Activated T-cell treated with anti-CD3 and anti-CD28 coated beads for 4 hours (primary cell): ENCODE measurements around the gene ITGA2.
A peak's percentile ranks its signal among the peaks of the same experiment; 100 is the strongest.
"Not testable (repeated sequence)": the region's sequence is repeated elsewhere in the genome, so short reads cannot be mapped to it uniquely, and the experiment has no call there.

ENCODE experiments used
- DNase-seq: peaks from one replicate; pipeline ENCODE4 v3.0.0-alpha.2; 2020

ITGA2 gene

DNA sequence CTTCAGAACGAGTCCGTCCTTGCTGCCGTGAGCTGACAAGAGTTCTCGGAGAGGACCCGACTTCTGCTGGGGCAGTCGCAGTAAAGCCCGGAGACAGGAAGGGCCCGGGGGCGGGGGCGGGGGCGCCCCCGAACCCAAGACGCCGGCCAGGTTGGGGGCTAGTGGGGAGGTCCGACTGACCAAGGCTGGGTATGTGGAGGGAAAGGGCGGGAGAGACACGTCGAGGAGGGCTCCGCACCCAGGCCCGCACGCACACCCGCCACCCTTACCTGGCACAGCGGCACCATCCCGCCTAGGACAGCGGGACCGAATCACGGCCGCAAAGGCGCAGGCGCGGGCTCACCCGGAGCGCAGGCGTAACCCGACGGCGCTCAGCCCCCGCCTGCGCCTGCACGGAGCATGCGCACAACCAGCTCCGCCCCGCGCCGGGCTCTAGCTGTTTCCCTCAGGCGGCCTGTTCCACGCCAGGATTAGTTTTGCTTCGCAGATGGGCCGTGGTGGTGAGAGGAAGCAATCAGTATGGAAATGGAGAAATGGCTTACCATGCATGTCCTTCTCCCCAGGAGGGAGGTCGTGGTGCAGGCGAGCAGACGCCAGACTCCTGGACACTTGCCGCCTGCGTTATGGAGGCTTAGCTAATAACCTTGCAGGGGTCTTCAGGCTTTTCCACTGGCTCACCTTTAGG is 120.4 kb downstream of the ITGA2 start, which contains the start of gene MOCS2:
Gene MOCS2 (minus strand): TSS at position 315 of the 685 bp plus-strand sequence. CDS start 2,583 bp downstream, outside the sequence.
- peak; percentile 85 for DNase-seq

DNA sequence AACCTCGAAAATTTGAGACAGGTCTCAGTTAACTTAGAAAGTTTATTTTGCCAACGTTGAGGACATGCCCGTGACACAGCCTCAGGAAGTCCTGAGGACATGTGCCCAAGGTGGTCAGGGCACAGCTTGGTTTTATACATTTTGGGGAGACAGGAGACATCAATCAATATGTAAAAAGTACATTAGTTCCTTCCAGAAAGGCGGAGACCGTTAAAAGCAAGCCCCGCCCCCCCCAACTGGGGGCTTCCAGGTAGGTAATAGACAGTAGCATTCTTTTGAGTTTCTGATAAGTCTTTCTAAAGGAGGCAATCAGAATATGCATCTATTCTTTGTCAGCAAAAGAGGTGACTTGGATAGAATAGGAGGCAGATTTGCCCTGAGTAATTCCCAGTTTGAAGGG is 121.0 kb downstream of the ITGA2 start:
- no peak for DNase-seq

DNA sequence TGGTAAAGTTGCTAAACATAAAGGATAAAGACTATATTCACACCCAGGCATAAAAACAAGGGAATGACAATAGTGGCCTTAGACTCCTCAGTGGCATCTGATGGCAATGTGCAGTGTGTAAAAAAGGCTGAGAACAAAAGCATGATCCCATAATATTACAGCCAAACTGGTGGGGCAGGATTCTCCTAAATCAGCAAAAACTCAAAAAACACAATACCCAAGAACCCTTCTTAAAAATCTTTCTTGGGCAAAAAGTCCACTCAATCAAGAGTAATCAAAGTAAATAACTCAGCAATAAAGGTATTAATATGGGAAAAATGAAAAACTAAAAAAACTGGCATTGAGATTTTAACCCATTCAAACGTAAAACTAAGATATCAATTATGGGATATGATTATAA is 122.0 kb downstream of the ITGA2 start:
- no peak for DNase-seq

DNA sequence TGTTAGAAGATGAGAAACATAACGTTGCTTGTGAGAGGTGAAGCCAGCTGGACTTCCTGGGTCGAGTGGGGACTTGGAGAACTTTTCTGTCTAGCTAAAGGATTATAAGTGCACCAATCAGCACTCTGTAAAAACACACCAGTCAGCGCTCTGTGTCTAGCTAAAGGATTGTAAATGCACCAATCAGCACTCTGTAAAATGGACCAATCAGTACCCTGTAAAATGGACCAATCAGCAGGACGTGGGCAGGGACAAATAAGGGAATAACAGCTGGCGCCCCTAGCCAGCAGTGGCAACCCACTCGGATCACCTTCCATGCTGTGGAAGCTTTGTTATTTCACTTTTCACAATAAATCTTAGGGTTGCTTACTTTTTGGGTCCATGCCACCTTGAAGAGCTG is 123.2 kb downstream of the ITGA2 start:
- not testable (repeated sequence) for DNase-seq

DNA sequence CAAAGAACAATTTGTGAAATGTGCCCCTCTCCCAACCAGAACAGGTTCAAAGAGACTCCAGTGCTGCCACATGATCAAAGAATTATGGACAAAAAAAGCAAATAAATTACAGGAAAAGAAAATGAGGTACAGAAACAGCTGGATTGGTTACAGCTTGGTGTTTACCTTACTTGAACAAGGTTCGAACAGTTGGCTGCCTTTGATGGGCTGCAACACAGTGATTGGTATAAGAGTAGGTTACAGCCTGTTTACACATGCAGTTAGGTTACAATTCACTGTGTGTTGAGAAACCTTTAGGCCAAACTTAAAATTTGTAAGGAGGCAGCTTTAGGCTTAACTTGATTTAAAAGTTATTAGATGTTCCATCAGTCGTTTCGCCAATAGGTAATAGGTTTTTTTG is 123.8 kb downstream of the ITGA2 start:
- no peak for DNase-seq

DNA sequence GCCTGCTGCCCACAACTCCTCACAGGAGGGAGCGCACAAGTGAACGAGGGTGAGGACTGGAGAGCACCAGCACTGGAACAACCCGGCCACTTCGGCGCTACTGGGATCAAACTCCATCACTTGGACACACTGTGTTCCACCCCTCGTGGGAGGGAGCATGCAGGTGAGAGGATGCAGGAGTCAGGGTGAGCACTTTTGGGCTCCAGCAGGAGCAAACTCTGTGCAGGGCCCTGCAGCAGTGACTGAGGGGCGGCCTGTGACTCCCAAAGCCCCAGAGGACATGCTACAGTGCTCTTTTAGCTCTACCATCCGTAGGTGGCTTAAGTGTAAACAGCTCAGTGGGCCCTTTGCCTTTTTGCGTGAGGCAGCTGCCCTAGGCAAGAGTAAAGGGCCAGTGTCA is 124.8 kb downstream of the ITGA2 start:
- DNase-seq: no peak

DNA sequence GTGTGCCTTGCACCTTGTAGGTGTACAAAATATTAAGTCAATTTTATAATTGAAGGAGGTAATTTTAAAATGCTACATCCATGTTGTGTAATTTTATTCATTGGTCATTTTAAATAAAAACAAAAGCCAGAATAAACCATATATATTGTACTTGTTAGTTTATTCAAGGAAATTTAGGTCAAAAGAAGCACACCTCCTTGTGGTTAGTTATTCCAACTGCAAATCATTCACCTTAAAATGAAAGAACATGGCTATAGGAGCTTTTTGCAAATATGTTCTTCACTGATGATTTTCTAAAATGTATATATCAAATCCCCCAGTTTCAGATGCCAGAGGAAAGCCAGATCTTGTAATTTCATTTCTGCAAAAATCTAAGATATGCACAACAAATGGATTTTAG is 125.8 kb downstream of the ITGA2 start:
- no peak for DNase-seq

DNA sequence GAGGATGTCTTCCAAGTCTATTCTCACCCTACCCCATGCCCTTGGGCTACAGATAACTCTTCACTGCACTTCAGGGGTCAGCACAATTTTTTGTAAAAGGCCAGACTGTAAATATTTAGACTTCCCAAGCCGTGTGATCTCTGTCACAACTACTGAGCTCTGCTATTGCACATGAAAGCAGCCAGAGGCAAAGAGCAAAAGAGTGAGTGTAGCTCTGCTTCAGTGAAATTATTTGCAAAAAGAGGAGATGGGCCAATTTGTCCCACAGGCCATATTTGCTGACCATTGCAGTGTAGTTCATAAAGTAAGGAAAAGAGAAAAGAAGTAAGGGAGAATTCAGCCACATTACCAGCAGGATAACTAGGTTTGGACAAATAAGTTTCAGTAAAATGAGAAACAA is 127.4 kb downstream of the ITGA2 start:
- DNase-seq: no peak

DNA sequence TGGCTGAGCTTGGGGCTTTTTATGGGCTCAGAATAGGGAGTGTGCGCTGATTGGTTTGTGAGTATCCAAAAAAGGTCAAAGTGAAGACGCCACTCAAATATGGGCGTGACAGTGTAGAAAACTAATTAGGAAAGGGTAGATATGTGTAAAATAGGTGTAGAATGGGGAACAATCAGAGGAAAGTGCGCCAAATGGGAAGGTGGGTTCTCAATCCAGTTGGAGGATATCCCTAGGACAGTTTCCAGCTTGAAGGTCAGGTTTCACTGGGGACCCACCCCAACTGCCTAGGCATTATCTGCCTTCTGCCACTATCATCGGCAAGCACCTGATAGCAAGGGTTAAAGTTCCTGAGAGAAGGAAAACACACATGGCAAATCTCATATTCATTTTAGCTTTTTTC is 129.7 kb downstream of the ITGA2 start:
- no peak for DNase-seq

DNA sequence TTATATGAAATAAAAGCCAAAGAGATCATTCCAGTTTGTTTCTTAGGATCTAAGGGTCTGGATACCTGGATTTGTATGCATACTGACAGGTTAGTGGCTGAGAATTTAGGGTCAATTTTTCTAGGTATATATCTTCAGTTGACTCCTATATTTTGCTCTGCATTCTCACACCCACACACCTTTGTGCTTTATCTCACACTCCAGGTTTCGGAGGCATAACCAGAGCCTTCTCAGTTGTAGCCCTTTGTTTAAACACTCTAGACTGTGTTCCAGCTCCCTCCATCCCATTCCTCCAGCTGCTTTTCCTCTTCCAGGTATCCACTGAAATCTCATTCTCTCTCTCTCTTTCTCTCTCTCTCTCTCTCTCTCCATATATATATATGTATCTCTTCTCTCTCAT is 131.0 kb downstream of the ITGA2 start:
- no peak for DNase-seq

DNA sequence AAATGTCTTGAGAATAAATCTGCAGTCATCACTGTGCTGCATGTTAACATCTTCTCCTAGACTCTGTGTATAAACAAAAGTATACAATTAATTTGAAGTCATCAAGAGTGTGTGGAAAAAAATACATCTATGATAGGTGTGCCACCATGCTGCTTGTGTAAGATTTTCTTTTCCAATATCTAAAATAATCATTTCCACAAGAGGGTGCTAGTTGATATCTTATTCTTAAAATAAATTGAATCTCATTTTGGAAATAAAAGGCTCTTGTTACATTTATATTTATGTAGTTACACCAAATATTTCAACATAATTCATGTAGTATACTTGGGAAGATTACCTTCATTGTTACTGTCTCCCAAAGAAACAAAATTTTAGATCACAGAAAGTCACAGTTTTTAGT is 134.6 kb downstream of the ITGA2 start:
- no peak for DNase-seq

DNA sequence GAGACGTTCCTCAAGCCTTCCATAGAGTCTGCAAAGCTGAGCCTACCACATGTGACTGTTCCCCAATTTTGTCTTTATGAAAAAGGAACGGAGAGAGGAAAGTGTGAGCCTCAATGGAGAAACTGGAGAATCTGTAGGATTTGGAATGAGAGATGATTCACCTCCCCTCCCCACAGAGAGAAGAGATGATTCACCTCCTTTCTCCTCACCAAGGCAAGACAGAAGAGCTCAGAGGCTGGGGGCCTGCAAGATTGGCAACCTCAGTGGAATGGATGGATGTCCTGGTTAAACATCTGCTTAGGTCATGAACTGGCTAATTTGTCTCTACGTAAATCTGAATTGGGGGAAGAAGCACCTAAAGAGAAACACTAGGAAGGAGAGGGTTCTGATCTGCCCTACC is 137.4 kb downstream of the ITGA2 start:
- no peak for DNase-seq

DNA sequence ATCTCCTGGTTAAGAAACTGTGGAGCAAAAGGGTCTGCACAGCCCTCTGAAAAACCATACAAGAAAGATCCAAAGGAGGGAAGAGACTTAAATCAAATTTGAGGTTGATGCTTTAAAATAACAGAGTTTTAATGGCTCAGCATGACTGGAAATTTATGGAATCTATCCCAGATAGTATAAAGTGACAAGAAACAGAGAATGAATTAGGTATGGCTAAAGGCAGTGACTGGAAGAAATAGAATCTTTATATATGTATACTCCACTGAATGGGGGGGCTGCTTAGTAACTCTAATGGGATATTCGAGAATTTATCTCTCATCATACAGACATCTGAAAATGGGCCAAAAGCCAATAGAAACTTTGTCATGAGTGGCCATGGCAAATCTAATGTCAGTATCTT is 138.0 kb downstream of the ITGA2 start:
- DNase-seq: no peak

DNA sequence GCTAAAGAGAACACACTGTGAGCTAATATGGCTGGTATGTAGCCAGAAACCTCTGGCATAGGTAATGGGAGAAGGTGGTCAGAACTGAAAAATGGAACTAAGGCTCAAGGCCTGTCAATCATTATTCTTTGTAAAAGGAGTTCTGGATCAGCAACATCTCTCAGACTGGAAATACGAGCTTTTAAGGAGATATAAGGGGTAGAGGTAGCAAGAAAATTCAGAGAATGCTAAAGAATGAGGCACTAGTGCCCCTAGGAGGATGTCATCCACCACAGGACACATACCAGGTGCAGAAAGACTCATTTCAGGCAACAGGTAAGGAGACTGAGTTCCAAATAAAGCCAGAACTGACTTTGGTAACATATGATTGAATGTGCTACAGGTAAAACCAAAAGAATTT is 139.3 kb downstream of the ITGA2 start:
- no peak for DNase-seq

DNA sequence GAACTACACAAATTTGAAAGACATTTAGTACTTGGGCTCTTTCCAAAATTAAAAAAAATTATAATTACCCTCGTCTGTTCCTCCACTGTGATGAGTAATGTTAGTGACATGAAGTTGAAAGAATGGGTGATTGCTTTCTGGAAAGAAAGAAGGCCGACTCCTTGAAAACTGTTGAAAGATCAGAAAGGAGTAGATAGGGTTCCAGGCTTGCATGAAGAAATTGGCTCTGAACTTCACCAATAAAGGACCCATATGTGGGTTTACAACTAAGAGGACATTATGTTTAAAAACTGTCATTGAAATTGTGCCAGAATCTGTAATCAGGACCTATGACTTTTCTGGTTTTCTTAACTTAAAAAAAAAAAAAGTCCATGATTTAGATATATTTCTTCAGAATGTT is 141.1 kb downstream of the ITGA2 start:
- DNase-seq: no peak

DNA sequence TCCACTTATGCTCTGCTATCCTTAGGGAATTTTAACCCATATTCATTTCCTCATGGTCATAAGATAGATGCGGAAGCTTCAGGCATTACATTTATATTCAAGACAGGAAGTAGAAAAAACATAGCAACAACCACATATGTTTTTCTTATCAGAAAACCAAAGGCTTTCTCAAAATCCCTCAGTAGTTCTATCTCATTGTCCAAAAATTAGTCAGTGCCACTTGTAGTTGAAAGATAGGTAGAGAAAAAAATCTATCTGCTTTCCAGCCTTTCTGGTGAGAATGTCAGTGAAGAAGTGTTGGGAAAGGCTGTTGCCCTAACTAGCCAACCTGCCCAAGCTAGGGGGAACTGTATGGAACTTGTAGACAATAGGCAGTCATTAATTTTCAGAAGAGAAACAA is 143.9 kb downstream of the ITGA2 start:
- DNase-seq: no peak
